Fibroblast of lung (primary cell): ENCODE measurements around the gene PCDH15. TPM values are rescaled to one million over a fixed set of nuclear protein-coding genes. Genes with fewer than 3 reads are reported as not detected.

ENCODE experiments used
- DNase-seq, 2 donors: peaks; one replicate each; pipeline versions ENCODE4 v3.0.0 to v3.0.0-alpha.2; 2010; ENCODE audit warnings: low read depth in 2 of 2
- H2AFZ ChIP-seq: 2 replicates; pipeline ENCODE4 v1.5.1; 2012; ENCODE audit warnings: low read length, control low read depth, inconsistent platforms
- H3K27ac ChIP-seq: 2 replicates; pipeline ENCODE4 v1.5.1; 2011; ENCODE audit warnings: low read length, control low read depth; ENCODE audit not compliant: insufficient read depth
- H3K27me3 ChIP-seq: 2 replicates; pipeline ENCODE4 v1.5.1; 2011; ENCODE audit warnings: mild to moderate bottlenecking, low read length; ENCODE audit not compliant: control insufficient read depth, insufficient read depth
- H3K36me3 ChIP-seq: 2 replicates; pipeline ENCODE4 v1.5.1; 2011; ENCODE audit warnings: low read length; ENCODE audit not compliant: control insufficient read depth, insufficient read depth
- H3K4me1 ChIP-seq: 2 replicates; pipeline ENCODE4 v1.5.1; 2011; ENCODE audit warnings: low read length; ENCODE audit not compliant: control insufficient read depth, insufficient read depth; ENCODE audit errors: extremely low read depth
- H3K4me2 ChIP-seq: 2 replicates; pipeline ENCODE4 v1.5.1; 2011; ENCODE audit warnings: low read length, control low read depth; ENCODE audit not compliant: insufficient read depth; ENCODE audit errors: extremely low read depth
- H3K4me3 ChIP-seq, 4 experiments: fragments of 200-600 bp in 1 of 4; sonication (generic) in 1 of 4; replicated peaks in 1 of 4; 2 replicates each; pipeline ENCODE4 v1.5.1; 2011 to 2016; ENCODE audit warnings: low read length in 4 of 4, low read depth in 3 of 4, mild to moderate bottlenecking in 3 of 4, control low read depth in 2 of 4, inconsistent platforms in 1 of 4, mixed read lengths in 1 of 4; ENCODE audit not compliant: insufficient read depth in 1 of 4; ENCODE audit errors: control extremely low read depth in 1 of 4
- H3K79me2 ChIP-seq: 2 replicates; pipeline ENCODE4 v1.5.1; 2012; ENCODE audit warnings: mild to moderate bottlenecking, low read length, inconsistent platforms; ENCODE audit not compliant: control insufficient read depth, insufficient read depth
- H3K9ac ChIP-seq: 2 replicates; pipeline ENCODE4 v1.5.1; 2011; ENCODE audit warnings: mild to moderate bottlenecking, low read length, control low read depth; ENCODE audit not compliant: insufficient read depth
- H3K9me3 ChIP-seq: 2 replicates; pipeline ENCODE4 v1.5.1; 2012; ENCODE audit warnings: low read depth, low read length; ENCODE audit not compliant: control insufficient read depth, insufficient read depth
- H4K20me1 ChIP-seq: 2 replicates; pipeline ENCODE4 v1.5.1; 2011; ENCODE audit warnings: low read length; ENCODE audit not compliant: control insufficient read depth, insufficient read depth; ENCODE audit errors: extremely low read depth
- CTCF ChIP-seq, 2 donors: IDR thresholded peaks in 1 of 2; conservative IDR thresholded peaks in 1 of 2; 1 replicate in 1 of 2; 2 replicates in 1 of 2; pipeline ENCODE4 v1.5.1; 2011 to 2012; ENCODE audit warnings: low read length in 2 of 2, control low read depth in 1 of 2, inconsistent platforms in 1 of 2, low read depth in 1 of 2, mild to moderate bottlenecking in 1 of 2
- EZH2 ChIP-seq: IDR thresholded peaks from 2 replicates; pipeline ENCODE4 v1.5.1; 2012; ENCODE audit warnings: low read length, control low read depth, mild to moderate bottlenecking; ENCODE audit errors: missing control alignments
- polyA plus RNA-seq, 2 donors: library from polyadenylated mRNA; depleted of rRNA in 1 of 2; stranded (reverse) in 1 of 2; unstranded in 1 of 2; fragments of >200 nt; gene quantifications; 2 replicates each; pipeline ENCODE4 v1.2.1, GENCODE V29; 2011 to 2012; ENCODE audit warnings: missing spikeins in 1 of 2
- total RNA-seq: library from RNA; depleted of rRNA; stranded (reverse); fragments of >200 nt; gene quantifications from 2 replicates; pipeline ENCODE4 v1.2.1, GENCODE V29; 2014

The PCDH15 gene
- total and polyA plus RNA-seq, 2 donors (not counting 1 experiment from before 2014, with no cell fraction given) = under 0.01 TPM; not detected in 1

DNA sequence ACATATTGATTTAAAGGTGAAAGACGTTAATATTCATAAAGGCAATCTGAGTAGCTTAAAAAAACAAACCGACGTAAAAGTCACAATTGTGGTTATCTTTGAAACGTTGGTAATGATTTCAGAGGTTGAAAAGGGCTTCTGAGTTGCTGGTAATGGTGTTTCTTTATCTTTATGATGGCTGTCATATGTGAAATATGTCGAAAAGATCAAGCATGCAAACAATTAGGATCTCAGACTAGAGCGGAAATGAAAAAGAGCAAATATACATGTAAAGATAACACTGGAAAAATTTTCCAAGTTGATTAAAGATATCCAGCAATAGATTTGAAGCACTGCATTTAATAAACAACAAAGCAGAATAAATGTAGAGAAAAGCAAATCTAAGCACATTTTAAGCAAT lies 1030.1 kb downstream of the PCDH15 start:
- TF ChIP-seq CTCF (conservative IDR thresholded peaks at IDR 0.05 in 1 of 2, IDR thresholded peaks at IDR 0.05 in 1 of 2; ENCODE audit: low read depth in 1 of 2, low read length in 2 of 2) = no peak
- H3K79me2 ChIP-seq = no peaks in the 10 kb centered on the region
- no peaks in the 10 kb centered on the region for H3K9me3 ChIP-seq
- no peak overlapping the region for H2AFZ ChIP-seq
- H3K27ac ChIP-seq = no peak overlapping the region
- H3K27me3 ChIP-seq = no peaks in the 10 kb centered on the region
- no peak overlapping the region for H3K9ac ChIP-seq
- no peak for DNase-seq
- H3K36me3 ChIP-seq = no peaks in the 10 kb centered on the region
- H3K4me2 ChIP-seq = no peak overlapping the region
- no peaks in the 10 kb centered on the region for H3K4me1 ChIP-seq
- no peak overlapping the region for H3K4me3 ChIP-seq
- H4K20me1 ChIP-seq = no peaks in the 10 kb centered on the region

GRCh38 chr10:53765311-53765710 lies 1035.7 kb downstream of the PCDH15 start:
- no peaks in the 10 kb centered on the region for H4K20me1 ChIP-seq
- DNase-seq = peak; percentile 22 to 66
- no peaks in the 10 kb centered on the region for H3K9me3 ChIP-seq
- no peak for TF ChIP-seq CTCF (conservative IDR thresholded peaks at IDR 0.05 in 1 of 2, IDR thresholded peaks at IDR 0.05 in 1 of 2; ENCODE audit: low read depth in 1 of 2, low read length in 2 of 2)
- no peak for TF ChIP-seq EZH2
- H3K27me3 ChIP-seq = no peaks in the 10 kb centered on the region
- no peaks in the 10 kb centered on the region for H3K79me2 ChIP-seq
- H3K4me2 ChIP-seq = no peak overlapping the region
- no peak overlapping the region for H2AFZ ChIP-seq
- H3K36me3 ChIP-seq = no peaks in the 10 kb centered on the region
- no peaks in the 10 kb centered on the region for H3K4me1 ChIP-seq
- no peak overlapping the region for H3K27ac ChIP-seq
- H3K4me3 ChIP-seq = no peak overlapping the region
- no peak overlapping the region for H3K9ac ChIP-seq

- Histone ChIP-seq H3K79me2 (no peaks in the 10 kb centered on the region), H3K9me3 (no peaks in the 10 kb centered on the region), H3K4me1 (no peaks in the 10 kb centered on the region), H3K4me3 (peak overlapping the region in 1 of 4 experiments; percentile 67), H3K9ac (no peak overlapping the region), H3K4me2 (no peak overlapping the region), H2AFZ (no peak overlapping the region), H3K36me3 (no peaks in the 10 kb centered on the region), H3K27me3 (no peaks in the 10 kb centered on the region), H4K20me1 (no peaks in the 10 kb centered on the region), H3K27ac (no peak overlapping the region)
- peak in 1 of 2 donors; percentile 36 for DNase-seq
- TF ChIP-seq EZH2 = no peak
- TF ChIP-seq CTCF (conservative IDR thresholded peaks at IDR 0.05 in 1 of 2, IDR thresholded peaks at IDR 0.05 in 1 of 2; ENCODE audit: low read depth in 1 of 2, low read length in 2 of 2) = no peak
Measured at GRCh38 chr10:53754596-53755250, 1046.3 kb downstream of the PCDH15 start.
